Right lung (tissue), 5 donors: ENCODE results near the gene ZKSCAN1. TPM values are rescaled to one million over a fixed set of nuclear protein-coding genes. Genes with fewer than 3 reads are reported as not detected.

ENCODE experiments used
- DNase-seq, 2 donors: peaks; one replicate each; pipeline ENCODE4 v3.0.0-alpha.2; 2013
- polyA plus RNA-seq, 5 donors: library from polyadenylated mRNA; unstranded; fragments of 120-200 nt; gene quantifications; one replicate each; pipeline versions ENCODE4 v1.2.1 to v1.2.3, GENCODE V29; 2013; ENCODE audit warnings: inconsistent platforms in 1 of 5, low replicate concordance in 1 of 5; ENCODE audit not compliant: insufficient read length in 5 of 5, insufficient read depth in 1 of 5

The ZKSCAN1 gene
- polyA plus RNA-seq, 5 donors, result 75.2 to 93.9 (median 86.2) TPM

- DNase-seq, result no peak
Measured at GRCh38 chr7:100029596-100029995, 14.2 kb downstream of the ZKSCAN1 start.

GRCh38 chr7:100033526-100033925 is 18.1 kb downstream of the ZKSCAN1 start:
- no peak for DNase-seq

- DNase-seq, result no peak
Measured at GRCh38 chr7:100034871-100035510, 19.6 kb downstream of the ZKSCAN1 start.

GRCh38 chr7:100035876-100036275 is 20.5 kb downstream of the ZKSCAN1 start:
- DNase-seq, result no peak

GRCh38 chr7:100038326-100038725 is 22.9 kb downstream of the ZKSCAN1 start:
- DNase-seq, result no peak

- no peak for DNase-seq
Measured at GRCh38 chr7:100040575-100040974, 25.2 kb downstream of the ZKSCAN1 start.

- DNase-seq, result no peak
Measured at GRCh38 chr7:100044718-100045117, 29.3 kb downstream of the ZKSCAN1 start.

- no peak for DNase-seq
Measured at GRCh38 chr7:100048680-100049079, 33.3 kb downstream of the ZKSCAN1 start.

GRCh38 chr7:100049441-100050291 is 34.3 kb downstream of the ZKSCAN1 start, which contains the start of gene ZSCAN21:
TSS of gene ZSCAN21 (plus strand) at chr7:100049774. CDS start at chr7:100057007, 7,233 bp downstream.
- peak; percentile 90 for DNase-seq

- DNase-seq, result no peak
Measured at GRCh38 chr7:100051611-100052010, 36.2 kb downstream of the ZKSCAN1 start.

- DNase-seq, result peak; percentile 61 to 67
Measured at GRCh38 chr7:100053215-100053614, 37.8 kb downstream of the ZKSCAN1 start.

- DNase-seq, result no peak
Measured at GRCh38 chr7:100057006-100057405, 41.6 kb downstream of the ZKSCAN1 start.

GRCh38 chr7:100059251-100059739 is 43.9 kb downstream of the ZKSCAN1 start:
- DNase-seq, result no peak

- DNase-seq, result no peak
Measured at GRCh38 chr7:100061518-100062193, 46.3 kb downstream of the ZKSCAN1 start.

- DNase-seq, result no peak
Measured at GRCh38 chr7:100063376-100063775, 48.0 kb downstream of the ZKSCAN1 start.

- DNase-seq, result no peak
Measured at GRCh38 chr7:100064162-100064561, 48.8 kb downstream of the ZKSCAN1 start.

GRCh38 chr7:100065452-100066186 is 50.2 kb downstream of the ZKSCAN1 start:
- peak; percentile 83 to 87 for DNase-seq

GRCh38 chr7:100066953-100067352 is 51.6 kb downstream of the ZKSCAN1 start:
- DNase-seq, result no peak

- no peak for DNase-seq
Measured at GRCh38 chr7:100069991-100070390, 54.6 kb downstream of the ZKSCAN1 start.

GRCh38 chr7:100071018-100071723 is 55.8 kb downstream of the ZKSCAN1 start:
- no peak for DNase-seq

- no peak for DNase-seq
Measured at GRCh38 chr7:100072462-100072861, 57.1 kb downstream of the ZKSCAN1 start.
